OCI-LY1 (cell line): ENCODE data around the gene METTL18.

Experiments
- H2AFZ ChIP-seq: fragments of 200-600 bp; sonication (generic), shearing (Covaris generic); 2 replicates; pipeline ENCODE4 v1.6.0; 2014; ENCODE audit warnings: antibody characterized with exemption, mild to moderate bottlenecking, low read length
- H3F3A ChIP-seq: fragments of 200-600 bp; sonication (generic), shearing (Covaris generic); 2 replicates; pipeline ENCODE4 v1.6.0; 2014; ENCODE audit warnings: mild to moderate bottlenecking, antibody characterized with exemption, low read length, moderate library complexity; ENCODE audit not compliant: insufficient read depth
- H3K27ac ChIP-seq: fragments of 200-600 bp; sonication (generic); 2 replicates; pipeline ENCODE4 v1.5.1; 2014; ENCODE audit warnings: low read length, mixed run types, mild to moderate bottlenecking, low read depth; ENCODE audit not compliant: poor library complexity, severe bottlenecking
- H3K27me3 ChIP-seq: fragments of 200-600 bp; sonication (generic); 2 replicates; pipeline ENCODE4 v1.6.0; 2014; ENCODE audit warnings: antibody characterized with exemption, mild to moderate bottlenecking, low read length, moderate library complexity; ENCODE audit not compliant: insufficient read depth
- H3K36me3 ChIP-seq: fragments of 200-600 bp; sonication (generic); 2 replicates; pipeline ENCODE4 v1.6.1; 2014; ENCODE audit warnings: mild to moderate bottlenecking, antibody characterized with exemption, low read length, moderate library complexity, mixed read lengths; ENCODE audit not compliant: insufficient read depth
- H3K4me1 ChIP-seq: fragments of 200-600 bp; sonication (generic); 2 replicates; pipeline ENCODE4 v1.5.1; 2014; ENCODE audit warnings: mild to moderate bottlenecking, low read length, moderate library complexity; ENCODE audit not compliant: insufficient read depth, severe bottlenecking
- H3K4me2 ChIP-seq: fragments of 200-600 bp; sonication (generic), shearing (Covaris generic); 2 replicates; pipeline ENCODE4 v1.6.1; 2014; ENCODE audit warnings: low read length
- H3K4me3 ChIP-seq: fragments of 200-600 bp; sonication (generic); 2 replicates; pipeline ENCODE4 v1.5.1; 2014; ENCODE audit warnings: low read length, low read depth, mild to moderate bottlenecking, mixed read lengths; ENCODE audit not compliant: poor library complexity, severe bottlenecking
- H3K79me2 ChIP-seq: fragments of 200-600 bp; shearing (Covaris generic); 2 replicates; pipeline ENCODE4 v1.6.1; 2016; ENCODE audit warnings: mixed run types, low read length, mixed read lengths; ENCODE audit not compliant: insufficient read depth
- H3K9ac ChIP-seq: fragments of 200-600 bp; sonication (generic), shearing (Covaris generic); 2 replicates; pipeline ENCODE4 v1.6.1; 2014; ENCODE audit warnings: mild to moderate bottlenecking, low read length, mixed read lengths
- H3K9me2 ChIP-seq: fragments of 200-600 bp; sonication (generic), shearing (Covaris generic); 2 replicates; pipeline ENCODE4 v1.6.1; 2014; ENCODE audit warnings: low read depth, mild to moderate bottlenecking, low read length, mixed read lengths
- H3K9me3 ChIP-seq: fragments of 200-600 bp; shearing (Covaris generic); 2 replicates; pipeline ENCODE4 v1.6.1; 2014; ENCODE audit warnings: low read length, mixed read lengths
- H4K20me1 ChIP-seq: fragments of 200-600 bp; sonication (generic), shearing (Covaris generic); 2 replicates; pipeline ENCODE4 v1.6.0; 2016; ENCODE audit warnings: mild to moderate bottlenecking, low read length; ENCODE audit not compliant: insufficient read depth
- EZH2 ChIP-seq: fragments of 200-600 bp; sonication (generic), shearing (Covaris generic); IDR thresholded peaks from 2 replicates; pipeline ENCODE4 v1.8.0; 2017; ENCODE audit warnings: borderline replicate concordance, mixed run types, mild to moderate bottlenecking, antibody characterized with exemption, low read length, moderate library complexity, mixed read lengths
- TF ChIP-seq, protein P1 (sequence below): fragments of 200-600 bp; sonication (generic), shearing (Covaris generic); IDR thresholded peaks from 2 replicates; pipeline ENCODE4 v1.5.1; 2017; ENCODE audit warnings: mild to moderate bottlenecking, antibody characterized with exemption, low read length, moderate library complexity, mixed read lengths

METTL18 gene

DNA sequence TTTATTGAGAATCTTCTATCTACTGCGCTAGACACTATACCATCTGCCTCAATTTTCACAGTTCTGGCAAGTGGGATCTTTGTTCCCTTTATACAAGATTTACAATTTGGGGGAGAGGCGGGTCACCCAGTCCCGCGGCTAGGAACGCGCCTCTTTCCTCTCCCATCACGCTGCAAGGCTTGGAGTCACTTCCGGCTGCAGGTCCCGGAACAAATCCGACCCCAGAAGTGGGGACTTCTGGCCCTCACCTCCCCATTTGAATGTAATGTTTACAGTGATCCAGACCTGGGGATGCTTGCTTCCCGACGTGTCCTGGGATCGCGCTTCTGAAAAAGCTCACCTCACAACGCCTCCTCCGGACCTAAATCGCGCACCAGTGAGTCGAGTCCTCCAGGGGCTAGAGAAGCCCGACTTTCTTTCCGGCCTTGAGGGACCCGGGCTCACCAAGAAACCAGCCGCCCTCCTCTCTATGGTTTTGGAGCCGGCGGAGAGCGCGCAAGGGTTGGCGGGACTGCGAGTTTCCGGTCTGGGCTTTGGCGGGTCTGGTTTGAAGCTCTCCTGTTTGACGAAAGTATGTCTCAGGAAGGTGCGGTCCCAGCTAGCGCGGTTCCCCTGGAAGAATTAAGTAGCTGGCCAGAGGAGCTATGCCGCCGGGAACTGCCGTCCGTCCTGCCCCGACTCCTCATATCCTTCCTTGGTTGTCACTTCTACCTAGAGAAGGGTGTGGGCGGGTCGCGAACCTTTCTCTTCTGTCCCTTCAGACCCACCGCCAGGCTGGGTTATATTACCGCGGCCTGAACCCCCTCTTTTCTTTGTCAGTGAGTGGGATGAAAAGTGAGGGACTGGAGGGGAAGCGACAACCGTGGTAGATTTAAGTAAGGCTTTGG is at the start of gene METTL18:
TSS of gene METTL18 (minus strand) at position 378 of the 887 bp plus-strand sequence. CDS start 1,212 bp downstream, outside the sequence.
- Histone ChIP-seq H2AFZ (peak within 1 kb of the TSS; percentile 66), H3K9me2 (no peaks in the 10 kb centered on the region), H3K79me2 (peaks cover 19% of the 10 kb centered on the region), H3K9ac (peak within 1 kb of the TSS; percentile 85), H3K4me3 (peak within 1 kb of the TSS; percentile 85), H3K4me2 (peak within 1 kb of the TSS; percentile 95), H4K20me1 (no peaks in the 10 kb centered on the region), H3K27ac (peak within 1 kb of the TSS; percentile 63), H3F3A (no peaks in the 10 kb centered on the region), H3K36me3 (peaks cover 33% of the 10 kb centered on the region), H3K27me3 (no peaks in the 10 kb centered on the region), H3K9me3 (no peaks in the 10 kb centered on the region), H3K4me1 (peaks cover 46% of the 10 kb centered on the region)
- TF ChIP-seq, protein P1, sequence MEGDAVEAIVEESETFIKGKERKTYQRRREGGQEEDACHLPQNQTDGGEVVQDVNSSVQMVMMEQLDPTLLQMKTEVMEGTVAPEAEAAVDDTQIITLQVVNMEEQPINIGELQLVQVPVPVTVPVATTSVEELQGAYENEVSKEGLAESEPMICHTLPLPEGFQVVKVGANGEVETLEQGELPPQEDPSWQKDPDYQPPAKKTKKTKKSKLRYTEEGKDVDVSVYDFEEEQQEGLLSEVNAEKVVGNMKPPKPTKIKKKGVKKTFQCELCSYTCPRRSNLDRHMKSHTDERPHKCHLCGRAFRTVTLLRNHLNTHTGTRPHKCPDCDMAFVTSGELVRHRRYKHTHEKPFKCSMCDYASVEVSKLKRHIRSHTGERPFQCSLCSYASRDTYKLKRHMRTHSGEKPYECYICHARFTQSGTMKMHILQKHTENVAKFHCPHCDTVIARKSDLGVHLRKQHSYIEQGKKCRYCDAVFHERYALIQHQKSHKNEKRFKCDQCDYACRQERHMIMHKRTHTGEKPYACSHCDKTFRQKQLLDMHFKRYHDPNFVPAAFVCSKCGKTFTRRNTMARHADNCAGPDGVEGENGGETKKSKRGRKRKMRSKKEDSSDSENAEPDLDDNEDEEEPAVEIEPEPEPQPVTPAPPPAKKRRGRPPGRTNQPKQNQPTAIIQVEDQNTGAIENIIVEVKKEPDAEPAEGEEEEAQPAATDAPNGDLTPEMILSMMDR: no peak
- TF ChIP-seq EZH2: no peak

DNA sequence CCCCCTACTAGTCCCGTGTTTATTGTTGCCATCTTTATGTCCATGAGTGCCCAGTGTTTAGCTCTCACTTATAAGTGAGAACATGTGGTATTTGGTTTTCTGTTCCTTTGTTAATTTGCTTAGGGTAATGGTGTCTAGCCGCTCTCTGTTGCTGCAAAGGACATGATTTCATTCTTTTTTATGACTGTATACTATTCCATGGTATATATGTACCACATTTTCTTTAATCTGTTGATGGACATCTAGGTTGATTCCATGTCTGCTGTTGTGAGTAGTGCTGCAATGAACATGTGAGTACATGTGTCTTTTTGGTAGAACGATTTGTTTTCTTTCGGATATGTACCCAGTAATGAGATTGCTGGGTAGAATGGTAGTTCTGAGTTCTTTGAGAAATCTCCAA is 44.2 kb upstream of the METTL18 start:
- Histone ChIP-seq H3K9me2 (no peaks in the 10 kb centered on the region), H3K4me2 (no peak overlapping the region), H3K27me3 (no peaks in the 10 kb centered on the region), H3F3A (no peaks in the 10 kb centered on the region; the same call in 1 of the 2 replicates), H4K20me1 (no peaks in the 10 kb centered on the region), H3K27ac (no peak overlapping the region), H3K4me1 (no peaks in the 10 kb centered on the region), H2AFZ (no peak overlapping the region), H3K79me2 (peaks cover 6% of the 10 kb centered on the region; the same call in 1 of the 2 replicates), H3K4me3 (no peak overlapping the region), H3K9me3 (peaks cover 11% of the 10 kb centered on the region; the same call in 1 of the 2 replicates), H3K36me3 (peaks cover 93% of the 10 kb centered on the region), H3K9ac (no peak overlapping the region)
- TF ChIP-seq, protein P1: no peak

DNA sequence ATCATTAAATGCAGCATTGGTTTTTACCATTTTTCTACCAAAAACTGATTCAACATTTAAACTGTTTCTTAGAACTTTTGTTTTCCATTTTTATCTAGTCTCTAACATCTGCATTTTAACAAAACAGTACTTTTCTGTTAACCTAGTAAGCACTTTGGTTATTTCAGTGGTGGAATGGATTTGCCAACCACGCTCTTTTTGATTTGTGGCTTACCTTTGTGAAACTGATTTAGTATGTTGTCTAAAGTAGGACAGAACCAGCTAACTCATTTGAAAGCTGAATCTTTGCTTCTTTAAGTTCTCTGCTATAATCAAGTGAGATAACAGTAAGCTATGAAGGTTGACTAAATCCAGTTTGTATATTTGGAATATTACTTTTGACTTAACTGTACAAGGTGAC is 41.5 kb upstream of the METTL18 start:
- Histone ChIP-seq H2AFZ (no peak overlapping the region), H3K36me3 (peaks cover 94% of the 10 kb centered on the region), H3K27me3 (no peaks in the 10 kb centered on the region)

More for the DNA sequence above, 41.5 kb upstream of the METTL18 start:
- Histone ChIP-seq H3K27ac (no peak overlapping the region), H3K4me3 (no peak overlapping the region), H3K9me3 (peaks cover 8% of the 10 kb centered on the region; the same call in 1 of the 2 replicates), H3K4me2 (no peak overlapping the region), H3K9ac (no peak overlapping the region), H4K20me1 (no peaks in the 10 kb centered on the region), H3K79me2 (peaks cover 2% of the 10 kb centered on the region; the same call in 1 of the 2 replicates), H3K9me2 (no peaks in the 10 kb centered on the region), H3F3A (no peaks in the 10 kb centered on the region; the same call in 1 of the 2 replicates), H3K4me1 (no peaks in the 10 kb centered on the region)
- TF ChIP-seq, protein P1: no peak
- TF ChIP-seq EZH2: no peak
